Activated CD8-positive, alpha-beta T cell treated with anti-CD3 and anti-CD28 coated beads for 36 hours (primary cell): ENCODE results near the gene HELZ2. TPM values are rescaled to one million over a fixed set of nuclear protein-coding genes. Genes with fewer than 3 reads are reported as not detected.

Experiments
- ATAC-seq: fragments of 200-7000 bp; cut with Tn5 transposase; one replicate; pipeline ENCODE4 v1.10.0; 2021; ENCODE audit warnings: mild to moderate bottlenecking, moderate library complexity
- CTCF ChIA-PET: fragments of 350-600 bp; sonication (Branson Sonifier 250); formaldehyde crosslinking; loops from one replicate; lab custom pipeline; 2021; ENCODE audit warnings: antibody characterized with exemption; lab: Charles Lee
- POLR2A ChIA-PET: fragments of 350-600 bp; sonication (Branson Sonifier 250); formaldehyde crosslinking; loops from one replicate; lab custom pipeline; 2021; ENCODE audit warnings: antibody characterized with exemption; lab: Charles Lee
- DNase-seq: peaks from one replicate; pipeline ENCODE4 v3.0.0-alpha.2; 2020
- H3K27ac Mint-ChIP-seq: one replicate; pipeline ENCODE4 v1.8.0; 2021; ENCODE audit warnings: mild to moderate bottlenecking, mixed read lengths
- H3K27me3 Mint-ChIP-seq: one replicate; pipeline ENCODE4 v1.8.0; 2021; ENCODE audit warnings: mixed read lengths
- H3K36me3 Mint-ChIP-seq: one replicate; pipeline ENCODE4 v1.8.0; 2021; ENCODE audit warnings: low read depth, mixed read lengths
- H3K4me1 Mint-ChIP-seq: one replicate; pipeline ENCODE4 v1.8.0; 2021; ENCODE audit warnings: low read depth, mixed read lengths
- H3K4me3 Mint-ChIP-seq: one replicate; pipeline ENCODE4 v1.8.0; 2021; ENCODE audit warnings: mild to moderate bottlenecking, moderate library complexity, mixed read lengths
- H3K9me3 Mint-ChIP-seq: one replicate; pipeline ENCODE4 v1.8.0; 2021; ENCODE audit warnings: mixed read lengths
- CTCF ChIP-seq: fragments of 200-600 bp; IDR thresholded peaks from one replicate; pipeline ENCODE4 v1.8.0; 2022; ENCODE audit warnings: antibody characterized with exemption, mild to moderate bottlenecking
- intact Hi-C: fragments of 100-400 bp; cut with micrococcal nuclease; formaldehyde crosslinking; loops from one replicate; pipeline ENCODE4 v1.10.0; 2022
- total RNA-seq, 2 experiments: library from RNA; stranded (reverse); gene quantifications; one replicate each; pipeline ENCODE4 v1.2.3, GENCODE V29; 2021

The HELZ2 gene
- total RNA-seq, 2 experiments from 2014 or later: 14.3 to 17.6 TPM

- Mint-ChIP-seq H3K4me3 (no peak overlapping the region), H3K27ac (no peak overlapping the region), H3K27me3 (no peaks in the 10 kb centered on the region), H3K36me3 (peaks cover 28% of the 10 kb centered on the region), H3K9me3 (no peaks in the 10 kb centered on the region), H3K4me1 (peaks cover 11% of the 10 kb centered on the region)
- intact Hi-C loops: no loop called here
- ATAC-seq (no peak), DNase-seq (no peak)
- CTCF ChIA-PET: no interaction called here
- TF ChIP-seq CTCF: no peak
- POLR2A ChIA-PET: no interaction called here
These were observed 17.1 kb upstream of the HELZ2 start for GRCh38 chr20:63591147-63591533.

- intact Hi-C loops: no loop called here
- H3K27ac Mint-ChIP-seq: no peak overlapping the region
- no peaks in the 10 kb centered on the region for H3K9me3 Mint-ChIP-seq
- H3K27me3 Mint-ChIP-seq: no peaks in the 10 kb centered on the region
- no peak for ATAC-seq
- TF ChIP-seq CTCF: no peak
- POLR2A ChIA-PET: no interaction called here
- H3K36me3 Mint-ChIP-seq: peaks cover 27% of the 10 kb centered on the region
- CTCF ChIA-PET: no interaction called here
- no peak for DNase-seq
- no peak overlapping the region for H3K4me3 Mint-ChIP-seq
- H3K4me1 Mint-ChIP-seq: peaks cover 11% of the 10 kb centered on the region
These were observed 16.4 kb upstream of the HELZ2 start for GRCh38 chr20:63590218-63591146.

GRCh38 chr20:63589261-63590217 lies 15.5 kb upstream of the HELZ2 start:
- no peak for ATAC-seq

GRCh38 chr20:63588641-63589041 lies 14.6 kb upstream of the HELZ2 start:
- H3K27me3 Mint-ChIP-seq: no peaks in the 10 kb centered on the region
- no peak overlapping the region for H3K4me3 Mint-ChIP-seq
- TF ChIP-seq CTCF: no peak
- POLR2A ChIA-PET: no interaction called here
- CTCF ChIA-PET: no interaction called here
- no peak for ATAC-seq
- DNase-seq: no peak
- intact Hi-C loops: no loop called here
- H3K27ac Mint-ChIP-seq: no peak overlapping the region
- peaks cover 11% of the 10 kb centered on the region for H3K4me1 Mint-ChIP-seq
- H3K36me3 Mint-ChIP-seq: peaks cover 22% of the 10 kb centered on the region
- H3K9me3 Mint-ChIP-seq: no peaks in the 10 kb centered on the region

More at GRCh38 chr20:63589261-63590217, 15.5 kb upstream of the HELZ2 start:
- Mint-ChIP-seq H3K4me1 (peaks cover 11% of the 10 kb centered on the region), H3K27ac (no peak overlapping the region), H3K27me3 (no peaks in the 10 kb centered on the region), H3K9me3 (no peaks in the 10 kb centered on the region), H3K4me3 (no peak overlapping the region), H3K36me3 (peaks cover 22% of the 10 kb centered on the region)
- POLR2A ChIA-PET: no interaction called here
- CTCF ChIA-PET: no interaction called here
- no peak for DNase-seq
- intact Hi-C loops: no loop called here
- TF ChIP-seq CTCF: no peak
